Placental pericyte (primary cell): ENCODE data around the gene FKBP5. TPM values are rescaled to one million over a fixed set of nuclear protein-coding genes. Genes with fewer than 3 reads are reported as not detected.

Experiments
- small RNA-seq: library from RNA; depleted of rRNA; stranded (forward); fragments of <200 nt; gene quantifications from one replicate; pipeline ENCODE3, GENCODE V24; 2012; ENCODE audit warnings: low replicate concordance
- total RNA-seq: library from RNA; depleted of rRNA; stranded (reverse); fragments of >200 nt; gene quantifications from 2 replicates; pipeline ENCODE4 v1.2.3, GENCODE V29; 2012

FKBP5 gene
- total RNA-seq, result 1.3 and 8.0 TPM in 2 replicates

DNA sequence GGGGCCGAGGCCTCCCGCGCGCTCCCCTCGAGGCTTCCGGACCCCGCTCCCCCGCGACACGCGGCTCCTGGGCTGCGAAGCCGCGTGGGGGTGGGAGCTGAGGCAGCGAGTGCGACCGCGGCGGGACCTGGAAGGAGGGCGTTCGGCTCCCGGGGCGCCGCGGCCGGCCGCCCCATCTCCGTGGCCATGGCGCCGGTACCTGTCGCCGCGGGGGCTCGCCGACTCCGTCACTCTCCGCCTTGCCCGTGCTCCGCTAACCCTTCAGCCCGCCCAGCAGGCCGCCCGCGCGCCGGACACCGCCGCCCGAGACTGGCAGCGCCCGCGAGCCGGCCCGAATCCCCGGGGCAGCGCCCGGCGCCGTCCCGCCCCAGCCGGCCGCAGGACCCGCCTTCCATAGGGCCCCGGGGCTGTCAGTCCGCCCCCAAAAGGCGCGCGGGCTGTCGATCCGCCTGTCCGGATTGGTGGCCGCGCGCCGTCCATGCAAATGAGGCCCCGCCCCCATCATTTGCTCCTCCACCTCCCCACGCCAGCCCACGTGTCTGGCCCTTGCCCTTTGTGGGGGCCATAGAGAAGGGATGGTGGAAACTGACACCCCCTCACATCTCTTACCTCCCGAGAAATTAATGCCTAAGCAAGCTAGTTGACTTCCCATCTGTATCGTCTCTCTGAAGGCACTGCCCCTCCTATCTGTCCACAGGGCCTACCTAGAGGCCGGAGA lies at the start of gene FKBP5:
FKBP5 (minus strand) TSS at position 311 of the 718 bp plus-strand sequence. CDS start 46,091 bp downstream, outside the sequence.

GRCh38 chr6:35736982-35737412 lies 48.3 kb upstream of the FKBP5 start, which contains the start of gene ARMC12:
TSS of gene ARMC12 (plus strand) at chr6:35737032. CDS start at chr6:35737109, 77 bp downstream.

Small RNAs within 50 kb of the gene (small RNA-seq; reads per million reads assigned to genes)
- gene MIR5690 (0.10 reads per million), gene RF00561 (not detected)

Other genes with a start within 250 kb of the FKBP5 start
- gene FANCE, start 236.6 kb downstream of the FKBP5 start, total RNA-seq, result 7.7 and 12.3 TPM in 2 replicates
- 845 and 1,403 TPM in 2 replicates for gene RPL10A, start 220.5 kb downstream of the FKBP5 start, total RNA-seq
- 18.2 and 26.9 TPM in 2 replicates for gene TEAD3, start 191.8 kb downstream of the FKBP5 start, total RNA-seq
- gene TULP1, start 176.0 kb downstream of the FKBP5 start, total RNA-seq, result not detected in 2 replicates
- gene ARMC12, start 48.1 kb upstream of the FKBP5 start, total RNA-seq, result 0.88 TPM in 1 of 2 replicates, not detected in the other
- not detected in 2 replicates for gene CLPSL2, start 87.7 kb upstream of the FKBP5 start, total RNA-seq
- gene CLPSL1, start 92.1 kb upstream of the FKBP5 start, total RNA-seq, result not detected in 2 replicates
- not detected in 2 replicates for gene CLPS, start 108.4 kb upstream of the FKBP5 start, total RNA-seq
- not detected in 2 replicates for gene LHFPL5, start 116.4 kb upstream of the FKBP5 start, total RNA-seq
- gene SRPK1, start 232.2 kb upstream of the FKBP5 start, total RNA-seq, result 51.4 and 84.8 TPM in 2 replicates